Gastrocnemius medialis (tissue), 4 donors: ENCODE data around the gene PPP1R13L.

Experiments used
- CTCF ChIP-seq, 5 experiments: fragments of 450-650 bp in 3 of 5; fragments of 200-600 bp in 2 of 5; sonication (generic) in 2 of 5; IDR thresholded peaks in 4 of 5; conservative IDR thresholded peaks in 1 of 5; 1 replicate in 4 of 5; 2 replicates in 1 of 5; pipeline ENCODE4 v1.5.1; 2016 to 2019; ENCODE audit warnings: antibody characterized with exemption in 5 of 5, mild to moderate bottlenecking in 3 of 5, moderate library complexity in 3 of 5
- POLR2A ChIP-seq, 2 donors: fragments of 450-650 bp; IDR thresholded peaks; one replicate each; pipeline ENCODE4 v1.6.1; 2017; ENCODE audit warnings: antibody characterized with exemption in 2 of 2, mild to moderate bottlenecking in 2 of 2, moderate library complexity in 2 of 2

- TF ChIP-seq CTCF (IDR thresholded peaks at IDR 0.05 in 4 of 5, conservative IDR thresholded peaks at IDR 0.05 in 1 of 5), result no peak
- TF ChIP-seq POLR2A (IDR thresholded peaks at IDR 0.05), result no peak
Measured at GRCh38 chr19:45408830-45409556, 4.1 kb upstream of the PPP1R13L start.
